Esophagus muscularis mucosa (tissue), 3 donors: Measurements from ENCODE around the gene DNAI2.

Source experiments
- POLR2AphosphoS5 ChIP-seq, 2 donors: sonication (generic); formaldehyde crosslinking; IDR thresholded peaks; one replicate each; pipeline ENCODE4 v1.6.1; 2017; ENCODE audit warnings: antibody characterized with exemption in 2 of 2
- TF ChIP-seq, protein P1 (sequence below), 3 experiments: fragments of 200-600 bp in 2 of 3; fragments of 450-650 bp in 1 of 3; sonication (generic) in 2 of 3; IDR thresholded peaks; one replicate each; pipeline ENCODE4 v1.5.1; 2017 to 2019; ENCODE audit warnings: antibody characterized with exemption in 3 of 3, mild to moderate bottlenecking in 2 of 3, moderate library complexity in 1 of 3

DNA sequence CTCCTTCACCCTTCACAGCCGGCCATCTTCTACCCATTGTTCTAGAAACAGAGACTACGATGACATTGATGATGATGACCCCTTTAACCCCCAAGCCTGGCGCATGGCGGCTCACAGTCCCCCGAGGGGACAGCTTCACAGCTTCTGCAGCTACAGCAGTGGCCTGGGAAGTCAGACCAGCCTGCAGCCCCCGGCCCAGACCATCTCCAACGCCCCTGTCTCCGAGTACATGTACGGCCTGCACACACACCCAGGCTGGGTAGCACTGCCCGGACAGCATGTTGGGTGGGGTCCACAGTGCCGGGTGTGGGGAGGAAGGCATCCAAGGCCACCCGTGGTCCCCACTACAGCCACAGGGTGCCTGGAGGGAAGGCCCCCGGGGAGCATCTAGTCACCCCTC is 21.0 kb upstream of the DNAI2 start:
- TF ChIP-seq, protein P1, sequence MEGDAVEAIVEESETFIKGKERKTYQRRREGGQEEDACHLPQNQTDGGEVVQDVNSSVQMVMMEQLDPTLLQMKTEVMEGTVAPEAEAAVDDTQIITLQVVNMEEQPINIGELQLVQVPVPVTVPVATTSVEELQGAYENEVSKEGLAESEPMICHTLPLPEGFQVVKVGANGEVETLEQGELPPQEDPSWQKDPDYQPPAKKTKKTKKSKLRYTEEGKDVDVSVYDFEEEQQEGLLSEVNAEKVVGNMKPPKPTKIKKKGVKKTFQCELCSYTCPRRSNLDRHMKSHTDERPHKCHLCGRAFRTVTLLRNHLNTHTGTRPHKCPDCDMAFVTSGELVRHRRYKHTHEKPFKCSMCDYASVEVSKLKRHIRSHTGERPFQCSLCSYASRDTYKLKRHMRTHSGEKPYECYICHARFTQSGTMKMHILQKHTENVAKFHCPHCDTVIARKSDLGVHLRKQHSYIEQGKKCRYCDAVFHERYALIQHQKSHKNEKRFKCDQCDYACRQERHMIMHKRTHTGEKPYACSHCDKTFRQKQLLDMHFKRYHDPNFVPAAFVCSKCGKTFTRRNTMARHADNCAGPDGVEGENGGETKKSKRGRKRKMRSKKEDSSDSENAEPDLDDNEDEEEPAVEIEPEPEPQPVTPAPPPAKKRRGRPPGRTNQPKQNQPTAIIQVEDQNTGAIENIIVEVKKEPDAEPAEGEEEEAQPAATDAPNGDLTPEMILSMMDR (IDR thresholded peaks at IDR 0.05): no peak
- no peak for TF ChIP-seq POLR2AphosphoS5 (IDR thresholded peaks at IDR 0.05)
